Large intestine (tissue), 3 donors: ENCODE measurements around the gene GBP7. TPM values are rescaled to one million over a fixed set of nuclear protein-coding genes. Genes with fewer than 3 reads are reported as not detected.

Source experiments
- DNase-seq, 2 donors: peaks; one replicate each; pipeline versions ENCODE4 v3.0.0 to v3.0.0-alpha.2; 2013
- H3K27ac ChIP-seq: one replicate; pipeline ENCODE4 v1.5.1; 2013; ENCODE audit warnings: low read length
- H3K27me3 ChIP-seq: 2 replicates; pipeline ENCODE4 v1.6.1; 2013; ENCODE audit warnings: low read length; ENCODE audit not compliant: control insufficient read depth, insufficient read depth
- H3K36me3 ChIP-seq: 2 replicates; pipeline ENCODE4 v1.6.1; 2013; ENCODE audit warnings: low read length; ENCODE audit not compliant: control insufficient read depth, insufficient read depth
- H3K4me1 ChIP-seq: one replicate; pipeline ENCODE4 v1.6.1; 2013; ENCODE audit warnings: low read length; ENCODE audit not compliant: control insufficient read depth, insufficient read depth
- H3K4me3 ChIP-seq: one replicate; pipeline ENCODE4 v1.5.1; 2013; ENCODE audit warnings: low read length
- H3K9me3 ChIP-seq: one replicate; pipeline ENCODE4 v1.6.1; 2013; ENCODE audit warnings: mild to moderate bottlenecking, low read depth, low read length, moderate library complexity; ENCODE audit not compliant: control insufficient read depth
- WGBS: methylation state at CpG from one replicate; pipeline ENCODE4 v1.1.5; 2013; ENCODE audit warnings: low lambda C conversion rate; ENCODE audit not compliant: insufficient coverage; 5-methylcytosine and 5-hydroxymethylcytosine counted together
- polyA plus RNA-seq: library from polyadenylated mRNA; unstranded; fragments of 120-200 nt; gene quantifications from one replicate; pipeline ENCODE4 v1.2.1, GENCODE V29; 2013

GBP7 gene
- polyA plus RNA-seq, 1 donor, result 0.10 TPM

GRCh38 chr1:89087241-89087640 lies 88.6 kb downstream of the GBP7 start:
- no peaks in the 10 kb centered on the region for H3K9me3 ChIP-seq
- WGBS, result no CpG with 5 or more reads among the region's 8 CpGs
- no peak overlapping the region for H3K4me3 ChIP-seq
- no peak overlapping the region for H3K27ac ChIP-seq
- H3K36me3 ChIP-seq, result no peaks in the 10 kb centered on the region
- no peaks in the 10 kb centered on the region for H3K4me1 ChIP-seq
- H3K27me3 ChIP-seq, result no peaks in the 10 kb centered on the region
- DNase-seq, result no peak

DNA sequence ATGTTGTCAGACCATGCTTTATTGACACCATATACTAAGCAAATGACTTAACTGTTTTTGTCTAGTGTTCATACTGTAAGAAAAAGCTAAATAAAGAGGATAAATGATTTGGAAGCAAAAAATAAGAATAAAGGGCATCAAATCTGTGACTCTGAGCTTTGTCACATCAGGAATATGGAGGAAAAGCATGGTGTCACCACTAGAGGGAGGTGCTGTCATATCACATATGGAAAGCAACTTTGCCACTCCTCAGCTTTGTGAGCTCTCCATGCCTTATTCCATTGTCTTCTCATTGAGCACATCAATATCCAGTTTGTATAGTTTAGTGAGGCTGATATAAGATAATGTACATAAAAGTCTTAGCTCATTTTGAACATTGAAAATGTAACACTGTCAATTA lies 90.0 kb downstream of the GBP7 start:
- peak in 1 of 2 donors; percentile 19 for DNase-seq
- no peaks in the 10 kb centered on the region for H3K9me3 ChIP-seq
- H3K27me3 ChIP-seq, result no peaks in the 10 kb centered on the region
- no peak overlapping the region for H3K4me3 ChIP-seq
- H3K4me1 ChIP-seq, result no peaks in the 10 kb centered on the region
- H3K36me3 ChIP-seq, result no peaks in the 10 kb centered on the region
- H3K27ac ChIP-seq, result no peak overlapping the region

Other genes starting within 250 kb of the GBP7 start
- gene KYAT3, start 183.4 kb downstream of the GBP7 start, polyA plus RNA-seq, result 38.4 TPM
- gene RBMXL1, start 183.4 kb downstream of the GBP7 start, polyA plus RNA-seq, result 11.9 TPM
- gene GBP3, start 153.1 kb downstream of the GBP7 start, polyA plus RNA-seq, result 109 TPM
- gene GBP1, start 110.8 kb downstream of the GBP7 start, polyA plus RNA-seq, result 39.3 TPM
- gene GBP2, start 49.9 kb downstream of the GBP7 start, polyA plus RNA-seq, result 56.9 TPM
- gene GBP4, start 22.9 kb upstream of the GBP7 start, polyA plus RNA-seq, result 8.9 TPM
- gene GBP5, start 96.9 kb upstream of the GBP7 start, polyA plus RNA-seq, result 1.7 TPM
- gene GBP6, start 188.1 kb upstream of the GBP7 start, polyA plus RNA-seq, result 0.04 TPM